Lung microvascular endothelial cell (primary cell): ENCODE data around the gene OR52E6. TPM values are rescaled to one million over a fixed set of nuclear protein-coding genes. Genes with fewer than 3 reads are reported as not detected.

Experiments used
- DNase-seq, 2 donors: peaks; one replicate each; pipeline versions ENCODE4 v3.0.0 to v3.0.0-alpha.2; 2010; ENCODE audit warnings: low read depth in 2 of 2
- total RNA-seq: library from RNA; depleted of rRNA; stranded (reverse); fragments of >200 nt; gene quantifications from 2 replicates; pipeline ENCODE4 v1.2.1, GENCODE V29; 2014

The OR52E6 gene
- total RNA-seq: not detected in 2 replicates

DNA sequence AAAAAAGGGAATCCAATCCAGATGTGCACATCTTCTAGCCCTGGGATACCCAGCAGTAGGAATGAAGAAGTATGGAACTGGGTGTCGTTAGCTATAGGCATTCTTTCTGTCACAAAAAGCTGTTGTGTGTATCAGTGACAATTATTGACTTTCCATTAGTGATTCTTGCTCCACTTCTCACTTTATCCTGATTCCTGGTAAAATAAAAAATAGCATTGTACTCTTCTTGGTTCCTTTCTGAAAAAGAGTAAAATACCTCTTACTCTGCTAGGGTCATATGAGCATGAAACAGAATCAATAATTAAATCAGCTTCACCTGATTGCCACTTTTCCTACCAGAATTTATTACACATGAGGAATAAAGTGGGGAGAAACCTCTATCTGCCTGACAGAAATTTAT is at the start of gene OR52E6:
OR52E6 (minus strand) TSS at position 101 of the 400 bp plus-strand sequence; CDS start at position 101, 0 bp downstream.
- DNase-seq: no peak

GRCh38 chr11:5891216-5891800 is 49.6 kb upstream of the OR52E6 start:
- peak; percentile 16 to 23 for DNase-seq

- no peak for DNase-seq
Measured at GRCh38 chr11:5887661-5888060, 46.0 kb upstream of the OR52E6 start.

DNA sequence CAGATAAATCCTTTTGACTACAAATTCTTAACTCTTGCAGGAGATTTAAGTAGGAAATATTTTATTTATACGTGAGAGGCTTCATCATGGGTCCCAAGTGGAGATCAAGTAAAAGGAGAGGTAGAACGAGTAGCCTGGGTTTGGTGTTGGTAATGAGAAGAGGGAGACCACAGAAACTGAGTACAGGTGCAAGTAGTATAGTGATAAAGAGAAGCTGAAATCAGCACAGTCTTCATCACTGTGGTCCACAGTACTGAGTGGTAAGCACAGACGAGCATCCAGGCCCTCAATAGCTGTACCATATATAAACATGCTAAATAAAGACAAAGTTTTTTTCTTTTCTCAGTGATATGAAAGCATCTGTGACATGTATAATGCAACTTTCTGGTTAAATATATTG is 45.5 kb upstream of the OR52E6 start:
- DNase-seq: no peak

- no peak for DNase-seq
Measured at GRCh38 chr11:5881756-5882155, 40.1 kb upstream of the OR52E6 start.

DNA sequence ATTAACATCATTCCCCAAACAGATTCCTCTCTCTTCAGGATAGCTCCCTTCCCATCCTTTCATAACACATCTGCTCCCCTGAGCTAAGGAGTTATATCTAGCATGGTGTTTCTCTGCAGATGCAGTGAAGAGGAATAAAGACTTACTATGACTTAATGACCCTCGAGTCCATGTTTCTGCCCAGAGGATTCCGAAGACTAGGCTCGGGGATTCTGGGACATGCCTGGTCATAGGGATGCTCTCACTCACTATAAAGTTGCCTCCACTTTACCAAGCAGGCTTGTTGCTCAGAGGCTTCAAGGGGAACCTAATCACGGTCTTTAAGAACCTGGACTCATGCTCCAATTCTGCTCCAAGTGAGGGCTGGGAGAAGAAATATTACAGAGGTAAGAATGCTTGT is 38.6 kb upstream of the OR52E6 start, which contains the start of gene OR52E4:
OR52E4 (plus strand) TSS at position 301 of the 400 bp plus-strand sequence. CDS start 3,664 bp downstream, outside the sequence.
- no peak for DNase-seq

DNA sequence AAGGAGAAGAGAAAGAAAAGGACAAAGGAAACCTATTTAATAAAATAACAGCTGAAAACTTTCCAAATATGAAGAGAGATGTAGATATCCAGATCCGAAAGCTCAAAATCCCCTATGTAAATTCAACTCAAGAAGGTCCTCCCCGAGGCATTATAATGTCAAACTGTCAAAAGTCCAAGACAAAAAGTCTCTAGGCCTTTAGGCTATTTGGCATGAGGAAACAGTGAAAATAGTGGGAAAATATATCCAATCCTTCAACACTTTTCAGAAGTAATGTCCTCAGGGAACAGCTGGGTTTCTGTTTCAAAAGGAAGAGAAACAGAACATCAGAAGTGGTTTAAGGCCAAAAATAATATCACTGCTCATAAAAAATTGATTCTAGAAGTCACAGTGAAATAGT is 36.9 kb upstream of the OR52E6 start:
- no peak for DNase-seq

DNA sequence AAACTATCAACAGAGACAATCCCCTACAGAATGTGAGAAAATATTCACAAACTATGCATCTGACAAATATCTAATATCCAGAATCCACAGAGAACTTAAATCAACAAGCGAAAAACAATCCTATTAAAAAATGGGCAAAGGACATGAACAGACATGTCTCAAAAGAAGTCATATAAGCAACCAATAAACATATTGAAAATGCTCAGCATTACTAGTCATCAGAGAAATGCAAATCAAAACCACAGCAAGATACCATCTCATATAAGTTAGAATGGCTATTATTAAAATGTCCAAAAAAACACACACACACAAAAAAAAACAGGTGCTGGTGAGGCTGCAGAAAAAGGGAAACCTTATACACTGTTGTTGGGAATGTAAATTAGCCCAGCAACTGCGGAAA is 24.1 kb upstream of the OR52E6 start:
- DNase-seq: no peak

DNA sequence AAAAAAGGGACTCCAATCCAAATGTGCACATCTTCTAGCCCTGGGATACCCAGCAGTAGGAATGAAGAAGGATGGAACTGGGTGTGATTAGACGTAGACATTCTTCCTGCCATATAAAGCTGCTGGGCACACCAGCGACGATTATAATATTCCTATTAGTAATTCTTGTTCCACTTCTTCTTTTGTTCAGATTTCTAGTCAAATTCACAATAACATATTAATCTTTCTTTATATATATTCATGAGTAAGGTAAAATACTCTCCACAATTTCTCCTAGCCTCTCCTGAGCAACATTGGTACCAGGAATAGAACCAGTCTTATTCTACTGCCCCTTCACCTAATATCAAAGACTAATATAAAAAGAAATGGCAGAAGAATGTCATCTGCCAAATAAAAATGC is 15.9 kb upstream of the OR52E6 start, which contains the start of gene OR52E8:
OR52E8 (minus strand) TSS at position 101 of the 400 bp plus-strand sequence; CDS start at position 101, 0 bp downstream.
- DNase-seq: no peak

DNA sequence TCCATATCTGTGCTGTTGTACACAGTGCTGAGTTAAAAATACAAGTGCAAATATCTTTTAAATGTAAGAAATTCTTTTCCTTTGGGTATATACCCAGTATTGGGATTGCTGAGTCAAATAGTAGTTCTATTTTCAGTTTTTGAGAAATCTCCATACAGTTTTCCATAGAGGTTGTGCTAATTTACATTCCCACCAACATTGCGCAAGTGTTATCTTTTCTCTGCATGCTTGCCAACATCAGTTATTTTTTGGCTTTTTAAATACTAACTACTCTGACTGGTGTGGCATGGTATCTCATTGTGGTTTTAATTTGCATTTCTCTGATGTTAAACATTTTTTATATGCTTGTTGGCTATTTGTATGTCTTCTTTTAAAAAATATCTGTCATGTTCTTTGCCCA is 9.3 kb upstream of the OR52E6 start:
- no peak for DNase-seq

DNA sequence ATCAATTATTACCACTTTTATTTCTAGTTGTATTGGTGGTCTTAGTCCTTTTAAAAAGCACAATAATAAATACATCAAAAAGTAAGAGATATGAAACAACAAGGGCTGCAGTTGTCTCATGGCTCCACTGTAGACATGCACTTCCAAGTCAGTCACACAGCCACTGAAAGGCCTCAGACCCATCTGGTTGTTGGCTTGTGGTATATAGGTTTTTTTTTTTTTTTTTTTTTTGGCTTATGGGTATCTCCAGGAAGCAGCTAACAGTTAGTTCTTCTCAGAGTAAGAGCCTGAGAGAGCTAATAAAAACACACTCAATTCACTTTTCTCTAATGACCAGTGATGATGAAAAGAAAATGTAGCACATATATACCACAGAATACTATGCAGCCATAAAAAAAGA is 6.0 kb upstream of the OR52E6 start:
- DNase-seq: no peak

GRCh38 chr11:5846701-5847100 is 5.0 kb upstream of the OR52E6 start:
- no peak for DNase-seq

DNA sequence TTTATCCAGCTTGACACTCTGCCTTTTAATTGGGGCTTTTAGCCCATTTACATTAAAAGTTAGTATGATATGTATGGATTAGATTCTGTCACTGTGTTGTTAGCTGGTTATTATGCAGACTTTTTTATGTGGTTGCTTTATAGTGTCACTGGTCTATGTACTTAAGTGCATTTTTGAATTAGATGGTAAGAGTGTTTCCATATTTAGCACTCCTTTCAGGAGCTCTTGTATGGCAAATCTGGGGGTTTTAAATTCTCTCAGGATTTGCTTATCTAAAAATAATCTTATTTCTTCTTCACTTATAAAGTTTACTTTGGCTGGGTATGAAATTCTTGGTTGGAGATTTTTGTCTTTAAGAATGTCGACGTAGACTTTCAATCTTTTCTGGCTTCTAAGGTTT is 4.0 kb downstream of the OR52E6 start:
- DNase-seq: no peak

- no peak for DNase-seq
Measured at GRCh38 chr11:5833446-5833845, 8.3 kb downstream of the OR52E6 start.

GRCh38 chr11:5831196-5831829 is 10.4 kb downstream of the OR52E6 start:
- DNase-seq: no peak

DNA sequence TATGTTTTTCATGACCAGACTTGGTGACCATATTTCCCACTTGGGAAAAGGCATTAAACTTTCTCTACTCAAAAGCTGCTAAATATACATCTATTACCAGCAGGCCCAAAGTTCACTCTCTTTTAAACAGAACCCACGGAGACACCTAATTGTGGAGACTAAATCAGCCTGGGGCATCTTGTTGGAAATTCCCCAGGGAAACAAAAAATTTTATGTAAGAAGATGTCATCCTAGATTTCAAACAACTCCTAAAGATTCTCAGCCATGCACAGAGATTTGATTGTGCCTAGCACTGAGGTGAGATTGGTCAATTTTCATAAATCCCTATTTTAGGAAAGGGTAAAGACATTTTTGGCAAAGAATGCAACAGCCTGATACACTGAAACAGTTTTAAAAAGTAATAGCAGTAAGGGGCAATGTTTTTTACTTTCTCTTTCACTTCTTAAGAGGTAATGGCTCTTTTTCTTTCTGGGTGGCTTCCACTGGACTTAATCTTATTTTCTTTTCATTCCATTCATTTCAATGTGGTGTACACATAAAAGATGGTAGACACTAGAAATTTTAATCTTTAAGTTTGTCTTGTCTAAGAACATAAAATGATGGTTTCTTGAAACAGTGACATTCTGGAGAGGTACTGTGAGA is 23.3 kb downstream of the OR52E6 start:
- no peak for DNase-seq

DNA sequence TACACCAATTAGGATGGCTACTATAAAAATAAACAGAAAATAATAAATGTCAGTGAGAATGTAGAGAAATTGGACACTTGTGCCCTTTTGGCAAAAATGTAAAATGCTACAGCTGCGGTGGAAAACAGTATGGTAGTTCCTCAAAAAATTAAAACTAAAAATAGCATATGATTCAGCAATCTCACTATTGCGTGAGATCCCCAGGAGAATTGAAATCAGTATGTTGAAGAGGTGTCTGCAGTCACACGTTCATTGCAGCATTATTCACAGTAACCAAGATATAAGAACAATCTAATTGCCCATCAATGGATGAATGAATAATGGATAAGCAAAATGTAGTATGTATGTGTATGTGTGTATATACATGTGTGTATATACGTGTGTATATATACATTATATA is 26.2 kb downstream of the OR52E6 start:
- DNase-seq: no peak

DNA sequence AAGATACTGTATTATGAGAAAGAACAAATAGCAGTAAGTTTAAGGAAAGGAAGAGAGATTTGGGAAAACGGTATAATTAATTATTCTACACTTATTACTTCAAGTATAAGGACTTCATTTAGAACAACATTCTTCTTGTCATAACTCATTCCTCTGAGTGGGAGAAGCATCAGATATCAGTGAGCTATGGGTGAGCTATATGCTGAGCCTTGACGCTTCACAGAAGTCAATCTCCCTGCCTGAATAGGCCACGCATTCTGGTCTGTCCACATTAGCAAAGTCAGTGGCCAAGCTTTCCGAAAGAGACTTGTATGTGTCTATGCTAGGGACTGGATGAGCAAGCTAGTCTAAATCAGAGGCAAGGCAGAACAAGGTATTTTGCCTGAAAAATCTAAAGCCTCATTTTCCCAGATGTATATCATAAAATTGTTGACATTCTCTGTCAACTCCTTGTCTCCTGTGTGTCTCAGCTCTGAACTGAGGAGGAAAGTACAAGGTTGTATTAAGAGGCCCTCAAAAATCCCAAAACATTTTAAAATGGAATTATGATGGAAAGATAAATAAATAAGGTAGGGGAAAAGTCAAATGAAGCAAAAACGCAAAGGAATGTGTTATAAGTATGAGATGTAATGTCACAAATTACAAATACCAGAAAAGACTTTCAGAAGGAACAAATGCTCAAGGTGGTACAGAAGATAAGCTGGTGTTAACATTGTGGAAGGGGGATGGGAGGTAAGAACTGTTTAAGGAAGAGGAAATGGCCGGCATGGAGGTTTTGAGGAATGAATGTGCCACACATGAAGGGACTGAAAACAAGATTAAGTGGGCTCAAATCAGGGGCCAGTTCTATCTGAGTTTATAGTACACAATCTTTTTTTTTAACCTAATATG is 31.5 kb downstream of the OR52E6 start:
- no peak for DNase-seq

- peak in 1 of 2 donors; percentile 7 for DNase-seq
Measured at GRCh38 chr11:5809122-5809519, 32.6 kb downstream of the OR52E6 start.

- DNase-seq: peak; percentile 69 to 79
Measured at GRCh38 chr11:5808500-5809121, 33.1 kb downstream of the OR52E6 start, which contains the start of gene OR52N2. OR52N2 (plus strand) TSS chr11:5808924; CDS start chr11:5820336, 11,412 bp downstream.

GRCh38 chr11:5807580-5807979 is 34.1 kb downstream of the OR52E6 start:
- DNase-seq: no peak
